DMS79 (cell line): Measurements from ENCODE around the gene RNMT.
A peak's percentile ranks its signal among the peaks of the same experiment; 100 is the strongest.
"Not testable (repeated sequence)": the region's sequence is repeated elsewhere in the genome, so short reads cannot be mapped to it uniquely, and the experiment has no call there.

Experiments used
- DNase-seq: peaks from one replicate; lab custom pipeline; 2025; lab: John Stamatoyannopoulos, UW

The RNMT gene

DNA sequence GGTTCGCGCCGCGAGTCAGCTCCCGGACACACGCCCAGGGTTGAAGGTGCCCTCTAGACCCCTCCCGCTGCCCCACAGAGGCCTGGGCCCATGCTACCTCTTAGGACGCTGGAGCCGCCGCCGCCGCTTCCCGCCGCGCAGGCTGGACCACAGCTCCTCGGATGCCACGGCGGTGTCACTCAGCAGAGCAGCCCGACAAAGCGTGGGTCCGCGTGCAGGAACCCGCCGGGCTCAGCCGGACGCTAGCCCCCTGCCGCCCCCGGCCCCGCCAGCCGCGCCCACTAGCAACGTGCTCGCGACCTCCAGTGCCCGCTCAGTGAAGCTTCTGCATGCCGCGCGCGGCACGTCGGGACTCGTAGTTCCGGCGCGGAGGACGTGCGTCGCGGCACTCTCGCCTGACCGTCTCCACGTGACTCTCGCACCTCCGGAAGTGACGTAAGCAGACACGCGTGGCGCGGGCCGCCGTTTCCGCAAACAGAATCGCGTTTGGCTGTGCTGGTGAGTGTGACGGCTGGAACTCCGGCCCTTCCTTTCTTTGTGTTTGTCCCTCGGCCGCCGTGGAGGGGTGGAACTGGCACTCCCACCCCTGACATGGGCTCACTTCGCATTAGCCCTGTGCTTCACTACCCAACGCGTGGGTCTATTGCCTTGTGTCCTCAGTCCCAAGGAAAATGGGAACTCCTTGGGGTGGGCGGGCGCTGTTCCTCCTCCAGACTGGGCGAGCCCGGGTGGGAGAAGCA lies at the start of gene RNMT, which contains the start of gene FAM210A:
Gene RNMT, plus strand, starts transcription at position 442 of the 740 bp plus-strand sequence. CDS start 4,845 bp downstream, outside the sequence.
Gene FAM210A, minus strand, starts transcription at position 327 of the 740 bp plus-strand sequence. CDS start 44,481 bp downstream, outside the sequence.
- peak; percentile 87 for DNase-seq

DNA sequence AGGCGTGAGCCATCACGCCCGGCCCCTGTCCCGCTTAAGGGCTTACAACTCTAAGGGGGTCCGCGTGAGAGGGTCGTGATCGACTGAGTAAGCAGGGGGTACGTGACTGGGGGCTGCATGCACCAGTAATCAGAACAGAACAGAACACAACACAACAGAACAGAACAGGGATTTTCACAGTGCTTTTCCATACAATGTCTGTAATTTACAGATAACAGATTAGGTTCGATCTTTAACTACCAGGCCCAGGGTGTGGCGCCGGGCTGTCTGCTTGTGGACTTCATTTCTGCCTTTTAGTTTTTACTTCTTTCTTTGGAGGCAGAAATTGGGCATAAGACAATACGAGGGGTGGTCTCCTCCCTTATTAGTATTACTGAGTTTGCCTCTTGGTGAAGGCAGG lies 49.1 kb upstream of the RNMT start:
- not testable (repeated sequence) for DNase-seq

DNA sequence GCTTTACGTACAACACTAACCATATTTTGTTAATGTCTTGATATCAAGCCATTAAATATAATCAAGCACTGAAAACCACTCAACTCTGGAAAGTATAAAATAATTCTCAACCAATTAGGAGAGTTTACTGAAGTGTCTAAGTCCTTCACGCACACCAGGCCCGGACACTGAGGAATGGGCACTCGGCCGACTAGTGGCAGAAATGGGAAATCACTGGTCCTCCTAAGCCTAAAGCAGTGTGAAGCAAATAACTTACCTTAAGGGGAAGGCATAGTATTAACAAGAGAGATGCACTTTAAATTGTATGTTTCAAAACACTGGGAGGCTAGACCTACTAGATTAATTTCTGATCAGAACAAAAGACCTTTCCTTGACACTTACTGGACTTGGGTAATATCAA lies 45.9 kb upstream of the RNMT start:
- no peak for DNase-seq

DNA sequence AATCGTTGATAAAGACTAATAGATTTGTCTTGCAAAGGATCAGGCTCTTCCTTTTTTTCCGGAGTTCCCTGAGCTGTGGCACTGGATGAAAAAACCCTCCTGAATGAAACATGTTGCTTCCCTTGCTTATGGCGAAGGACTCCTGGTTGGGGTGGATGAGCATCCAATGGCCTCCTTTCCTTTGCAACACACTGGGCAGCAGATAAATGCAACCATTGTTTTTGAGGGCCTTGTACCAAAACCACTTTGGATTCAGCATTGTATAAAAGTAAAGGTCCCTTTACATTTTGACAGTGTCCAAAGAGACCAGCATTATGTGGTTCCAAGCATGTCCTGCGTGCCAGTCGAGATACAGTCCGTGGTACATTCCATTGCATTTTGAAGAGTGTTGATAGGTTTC lies 44.8 kb upstream of the RNMT start:
- DNase-seq, result no peak

DNA sequence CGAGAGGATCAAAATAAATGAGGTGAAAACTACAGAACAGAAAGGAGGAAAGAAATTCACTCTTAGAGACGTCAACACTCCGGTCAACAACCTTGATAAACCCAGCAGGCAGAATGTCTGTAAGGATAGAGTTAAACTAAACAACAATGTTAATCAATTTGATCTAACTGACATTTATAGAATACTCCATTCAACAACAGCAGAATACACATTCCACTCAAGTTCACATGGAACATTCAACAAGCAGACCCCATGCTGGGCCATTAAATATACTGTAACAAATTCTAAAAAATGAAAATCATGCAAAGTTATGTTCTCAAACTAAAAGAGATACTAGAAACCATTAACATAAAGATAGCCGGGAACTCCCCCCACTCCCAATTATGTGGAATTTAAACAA lies 41.9 kb upstream of the RNMT start:
- no peak for DNase-seq

DNA sequence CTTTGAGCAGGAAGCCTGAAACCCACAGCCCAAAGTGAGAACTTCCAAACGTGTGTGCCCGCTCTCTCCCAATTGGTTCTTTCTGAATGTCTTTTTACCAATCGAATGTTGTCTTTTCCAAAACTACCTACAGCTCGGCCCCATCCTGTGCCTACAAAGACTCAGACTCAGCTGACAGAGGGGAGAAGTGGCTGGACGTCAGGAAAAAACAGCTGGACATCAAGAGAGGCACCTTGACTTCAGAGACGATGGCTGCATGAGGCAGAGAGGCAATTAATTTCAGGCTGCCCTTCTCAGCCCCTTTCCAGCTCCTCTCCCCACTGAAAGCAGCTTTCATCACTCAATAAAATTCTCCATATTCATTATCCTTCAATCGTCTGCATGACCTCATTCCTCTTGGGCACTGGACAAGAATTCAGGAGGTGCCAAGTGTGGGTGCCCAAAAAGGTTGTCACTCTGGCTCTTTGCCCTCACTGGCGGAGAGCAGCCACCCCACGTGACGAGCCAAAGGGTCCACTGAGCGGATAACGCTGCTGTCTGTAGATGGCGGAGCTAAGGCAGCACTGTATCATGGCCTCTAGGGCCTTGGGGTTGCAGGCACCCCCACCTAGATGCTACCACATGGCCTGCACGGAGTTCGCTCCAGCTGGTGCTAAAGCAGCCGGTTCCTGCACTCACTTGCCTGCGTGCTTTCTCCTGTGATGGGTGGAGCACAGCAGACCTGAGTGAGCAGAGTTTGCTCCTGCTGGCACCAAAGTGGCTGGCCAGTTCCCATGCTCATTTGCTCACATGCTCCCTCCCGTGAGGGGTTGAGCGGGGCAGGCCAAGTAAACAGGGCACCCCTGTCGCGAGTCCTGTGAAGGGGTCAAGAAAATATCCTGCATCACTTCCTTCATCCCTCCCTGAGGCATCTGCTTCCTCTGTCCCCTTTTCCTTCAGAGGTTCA lies 38.0 kb upstream of the RNMT start:
- DNase-seq, result no peak

DNA sequence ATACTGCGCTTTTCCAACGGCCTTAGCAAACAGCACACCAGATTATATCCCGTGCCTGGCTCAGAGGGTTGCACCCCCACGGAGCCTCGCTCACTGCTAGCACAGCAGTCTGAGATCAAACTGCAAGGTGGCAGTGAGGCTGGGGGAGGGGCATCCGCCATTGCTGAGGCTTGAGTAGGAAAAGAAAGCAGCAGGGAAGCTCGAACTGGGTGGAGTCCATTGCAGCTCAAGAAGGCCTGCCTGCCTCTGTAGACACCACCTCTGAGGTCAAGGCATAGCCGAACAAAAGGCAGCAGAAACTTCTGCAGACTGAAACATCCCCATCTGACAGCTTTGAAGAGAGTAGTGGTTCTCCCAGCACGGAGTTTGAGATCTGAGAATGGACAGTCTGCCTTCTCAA lies 36.4 kb upstream of the RNMT start:
- DNase-seq, result not testable (repeated sequence)

DNA sequence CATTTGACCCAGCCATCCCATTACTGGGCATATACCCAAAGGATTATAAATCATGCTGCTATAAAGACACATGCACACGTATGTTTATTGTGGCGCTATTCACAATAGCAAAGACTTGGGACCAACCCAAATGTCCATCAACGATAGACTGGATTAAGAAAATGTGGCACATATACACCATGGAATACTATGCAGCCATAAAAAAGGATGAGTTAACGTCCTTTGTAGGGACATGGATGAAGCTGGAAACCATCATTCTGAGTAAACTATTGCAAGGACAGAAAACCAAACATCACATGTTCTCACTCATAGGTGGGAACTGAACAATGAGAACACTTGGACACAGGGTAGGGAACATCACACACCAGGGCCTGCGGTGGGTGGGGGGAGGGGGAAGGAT lies 31.1 kb upstream of the RNMT start:
- not testable (repeated sequence) for DNase-seq

DNA sequence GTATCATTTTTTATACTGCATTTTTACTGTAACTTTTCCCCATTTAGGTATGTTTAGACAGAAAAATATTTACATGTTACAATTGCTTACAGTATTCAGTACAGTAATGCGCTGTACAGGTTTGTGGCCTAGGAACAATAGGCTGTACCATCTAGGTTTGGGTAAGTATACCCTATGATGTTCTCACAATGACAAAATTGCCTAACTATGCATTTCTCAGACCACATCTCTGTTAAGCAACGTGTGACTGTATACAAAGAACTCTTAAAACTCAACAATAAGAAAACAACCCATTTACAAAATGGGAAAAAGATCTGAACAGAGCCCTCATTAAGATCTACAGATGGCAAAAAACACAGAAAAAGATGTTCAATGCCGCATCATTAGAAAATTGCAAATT lies 29.5 kb upstream of the RNMT start:
- DNase-seq, result no peak

DNA sequence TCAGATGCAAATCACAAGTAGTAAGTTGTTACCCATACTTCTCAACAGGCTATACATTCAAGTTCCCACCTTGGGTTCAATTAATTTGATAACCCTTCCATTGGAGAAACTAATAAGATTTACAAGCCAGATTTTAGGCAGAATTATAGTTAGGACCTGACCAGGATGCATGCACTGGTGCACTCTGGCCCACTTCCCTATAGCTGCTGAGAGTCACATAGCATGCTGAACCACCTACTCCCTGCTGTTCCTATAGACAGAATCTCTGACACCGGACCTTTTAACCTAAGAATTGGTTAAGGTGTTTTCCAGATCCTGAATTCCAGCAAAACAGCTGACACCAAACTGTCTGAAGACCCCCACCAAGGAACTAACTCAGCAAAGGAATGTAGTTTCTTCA lies 26.3 kb upstream of the RNMT start:
- no peak for DNase-seq

DNA sequence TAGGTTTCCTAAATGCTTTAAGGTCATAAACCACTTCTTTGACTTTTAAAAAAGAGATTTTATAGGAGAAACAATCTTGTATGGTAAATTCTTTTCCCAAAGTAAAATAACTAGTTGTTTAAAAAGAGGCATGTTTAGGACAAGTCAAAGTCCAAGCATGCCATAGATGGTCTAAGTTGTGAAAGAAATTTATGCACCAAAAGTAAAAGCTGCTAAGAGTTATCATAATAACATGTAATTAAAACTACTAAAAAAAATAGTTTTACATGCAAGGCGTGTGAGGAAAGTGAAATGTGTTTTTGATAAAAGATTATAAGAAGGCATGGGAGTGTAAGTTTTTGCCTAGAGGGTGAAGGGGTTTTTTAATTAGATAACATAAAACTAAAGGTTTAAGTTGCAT lies 22.6 kb upstream of the RNMT start:
- DNase-seq, result no peak

DNA sequence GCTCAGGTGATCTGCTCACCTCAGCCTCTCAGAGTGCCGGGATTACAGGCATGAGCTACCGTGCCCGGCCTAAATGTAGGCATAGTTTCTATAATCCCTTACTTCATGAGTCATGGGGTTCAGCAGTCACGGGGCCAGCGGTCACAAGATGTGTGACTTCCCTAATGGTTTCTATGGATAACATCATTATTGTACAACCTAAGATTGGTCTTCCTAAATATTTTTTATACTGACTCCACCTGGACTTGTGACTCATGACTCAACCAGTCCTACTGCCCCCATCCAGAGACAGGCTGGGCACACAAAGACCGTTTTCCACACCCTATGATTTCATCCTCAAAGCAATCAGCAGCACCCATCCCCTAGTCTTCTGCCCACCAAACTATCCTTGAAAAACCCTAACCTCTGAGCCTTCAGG lies 16.1 kb upstream of the RNMT start:
- DNase-seq, result no peak

DNA sequence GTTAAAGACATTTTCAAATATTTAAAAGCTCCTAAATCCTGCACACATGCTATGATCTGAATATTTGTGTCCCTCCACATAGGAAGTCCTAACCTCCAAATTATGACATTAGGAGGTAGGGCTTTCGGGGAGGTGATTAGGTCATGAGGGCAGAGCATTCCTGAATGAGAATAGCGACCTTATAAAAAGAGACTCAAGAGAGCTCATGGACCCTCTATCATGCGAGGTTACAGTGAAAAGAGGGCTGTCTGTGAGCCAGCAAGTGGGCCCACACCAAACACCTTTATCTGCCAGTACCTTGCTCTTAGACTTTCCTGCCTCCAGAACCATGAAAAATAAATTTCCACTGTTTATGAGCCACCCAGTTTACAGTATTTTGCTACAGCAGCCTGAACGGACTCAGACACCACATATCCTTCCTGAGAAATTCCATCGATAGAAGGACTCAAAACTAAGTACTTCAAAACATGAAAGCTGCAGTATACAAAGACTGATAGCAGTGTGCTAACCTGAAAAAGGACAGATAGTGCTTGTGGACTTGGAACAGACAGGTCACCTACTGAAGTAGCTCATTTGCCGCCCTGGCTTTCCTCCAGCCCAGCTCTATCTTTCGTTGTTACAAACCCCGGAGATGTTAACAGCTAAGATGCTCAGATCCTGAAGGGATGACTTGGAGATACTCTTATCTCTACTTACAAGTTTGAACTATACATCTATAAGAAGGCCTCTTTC lies 13.9 kb upstream of the RNMT start:
- no peak for DNase-seq

DNA sequence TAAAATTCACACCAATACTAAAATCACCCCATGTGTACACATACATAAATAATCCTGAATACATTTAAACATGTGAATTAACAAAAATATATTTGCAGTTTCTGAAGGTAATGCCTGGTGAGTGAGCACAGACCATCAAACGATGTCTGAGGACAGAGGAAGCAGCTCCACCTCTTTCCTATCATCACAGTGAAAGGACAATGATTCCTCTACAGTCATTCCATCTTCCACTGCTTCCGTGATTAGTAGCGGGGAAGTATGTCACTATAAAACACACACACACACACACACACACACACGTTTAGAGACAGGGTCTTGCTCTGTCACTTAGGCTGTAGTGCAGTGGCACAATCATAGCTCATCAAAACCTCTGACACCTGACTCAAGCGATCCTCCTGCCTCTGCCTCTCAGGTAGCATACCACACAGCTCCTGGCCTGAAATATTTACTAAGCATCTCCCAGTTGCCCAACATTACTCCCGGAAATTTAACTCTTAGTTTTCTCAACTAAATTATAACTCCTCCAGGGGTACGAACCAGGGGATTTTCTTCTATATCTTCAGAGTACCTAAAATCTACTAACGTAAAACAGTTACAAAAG lies 12.9 kb upstream of the RNMT start:
- DNase-seq, result no peak

DNA sequence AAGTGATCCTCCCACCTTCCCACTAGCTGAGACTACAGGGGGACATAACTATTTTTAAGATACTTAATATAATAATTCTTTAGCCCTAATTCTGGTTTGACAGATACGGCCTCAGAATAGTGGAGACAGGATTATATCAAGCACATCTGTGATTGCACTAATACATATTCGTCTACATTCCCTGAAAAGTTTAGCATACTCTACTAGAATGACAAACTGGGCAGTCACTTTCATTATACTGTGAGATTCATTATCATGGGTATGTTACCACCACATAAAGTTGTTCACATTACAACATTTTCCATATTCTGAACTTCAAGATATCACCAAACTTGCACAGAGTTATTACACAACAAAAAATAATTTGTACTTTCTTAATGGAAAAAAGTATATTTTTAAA lies 11.1 kb upstream of the RNMT start:
- DNase-seq, result no peak

DNA sequence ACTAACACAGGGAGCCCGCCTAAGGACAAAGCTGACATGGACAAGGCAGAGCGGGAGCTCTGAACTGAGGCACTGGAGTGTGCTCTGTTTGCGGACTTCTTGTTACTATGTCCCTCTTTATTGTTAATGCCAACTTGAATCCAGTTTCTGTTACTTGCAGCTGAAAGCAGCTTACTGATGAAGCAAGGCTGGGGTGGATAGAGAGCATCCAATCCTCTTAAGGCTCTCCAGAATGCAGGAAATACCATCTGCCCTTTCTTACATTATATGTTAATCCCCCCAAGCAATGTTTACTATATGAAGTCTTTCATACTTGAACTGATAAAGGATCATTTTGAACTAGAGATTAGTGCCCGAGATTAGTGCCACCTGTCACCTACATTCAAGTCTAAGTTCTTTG lies 9.6 kb upstream of the RNMT start:
- DNase-seq, result no peak

DNA sequence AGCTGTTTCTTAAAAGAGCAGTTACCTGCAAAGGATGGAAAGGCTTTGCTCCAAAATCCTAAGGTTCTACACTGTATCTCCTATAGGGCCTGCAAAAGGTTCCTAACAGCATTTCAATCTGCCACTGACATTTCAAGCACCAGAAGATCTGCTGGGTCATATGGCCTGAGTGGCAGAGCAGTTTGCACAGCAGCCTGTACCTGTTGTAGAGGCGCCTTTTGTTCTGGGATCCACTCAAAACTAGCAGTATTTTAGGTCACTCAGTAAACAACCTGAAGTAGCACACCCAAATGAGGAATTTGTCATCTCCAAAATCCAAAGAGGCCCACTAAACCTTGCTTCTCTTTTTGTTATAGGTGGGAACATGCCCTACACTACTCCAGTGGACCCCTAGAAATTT lies 6.3 kb upstream of the RNMT start:
- no peak for DNase-seq

DNA sequence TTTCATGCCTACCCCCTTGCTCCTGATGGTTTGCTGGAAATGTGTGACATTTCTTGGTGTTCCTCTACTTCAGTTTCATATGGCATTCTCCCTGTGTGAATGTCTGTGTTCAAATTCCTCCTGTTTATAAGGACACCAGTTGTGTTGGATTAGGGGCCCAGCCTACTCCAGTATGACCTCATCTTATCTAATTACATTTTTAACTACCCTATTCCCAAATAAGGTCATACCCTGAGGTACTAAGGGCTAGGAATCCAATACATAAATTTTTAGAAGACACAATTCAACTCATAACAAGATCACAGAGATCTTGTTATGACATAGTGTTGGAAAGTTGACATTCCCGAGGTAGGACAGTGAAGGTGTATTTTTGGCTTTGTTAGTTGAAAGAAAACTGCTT lies 5.6 kb upstream of the RNMT start:
- no peak for DNase-seq

DNA sequence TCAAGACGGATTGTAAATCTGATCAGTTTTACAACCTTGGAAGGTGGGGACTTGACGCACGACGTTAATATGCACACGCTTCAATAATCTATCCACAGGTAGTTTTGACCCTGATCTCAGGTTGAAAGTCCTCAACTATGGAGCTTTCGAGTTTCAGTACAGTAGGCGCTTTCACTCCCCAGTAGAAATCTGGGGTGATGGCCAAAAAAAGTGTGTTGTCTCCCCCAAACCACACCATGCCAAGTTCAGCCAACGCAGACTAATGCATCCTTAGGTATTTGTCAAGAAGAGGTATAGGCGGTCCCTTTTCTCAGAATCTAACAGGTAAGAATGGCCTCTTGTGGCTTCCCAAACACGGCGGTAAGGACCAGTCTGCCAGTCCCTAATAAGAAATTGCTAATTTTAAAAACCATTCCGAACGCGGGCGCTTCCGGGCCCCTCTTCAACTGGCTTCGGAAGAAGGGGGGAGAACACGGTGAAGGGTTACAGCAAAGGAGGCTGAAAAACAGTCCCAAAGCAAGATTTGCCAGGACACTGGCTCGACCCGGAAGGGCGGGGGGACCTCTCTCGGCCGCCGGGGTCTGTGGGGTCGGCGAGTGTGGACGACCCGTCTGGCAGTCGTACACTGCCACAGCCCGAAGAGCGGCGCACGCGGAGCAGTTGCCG lies 774 bp upstream of the RNMT start:
- DNase-seq, result no peak

DNA sequence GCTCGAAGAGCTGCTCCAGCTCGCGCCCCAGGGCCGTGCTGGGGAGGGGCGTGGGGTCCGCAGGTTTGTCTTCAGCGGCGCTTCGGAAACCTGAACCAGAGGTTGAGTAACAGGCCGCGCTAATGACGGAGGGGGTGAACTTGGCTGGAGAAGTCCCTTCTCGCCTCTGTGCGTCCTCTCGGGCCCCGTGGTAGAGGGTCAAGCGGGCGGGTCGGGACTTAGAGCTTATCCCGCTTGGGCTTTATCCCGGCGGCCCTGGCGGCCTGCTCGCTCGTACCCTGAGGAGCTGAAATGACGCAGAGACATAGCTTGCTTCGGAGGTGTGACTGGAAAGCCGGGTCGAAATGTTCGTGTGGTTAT lies 479 bp downstream of the RNMT start:
- no peak for DNase-seq

DNA sequence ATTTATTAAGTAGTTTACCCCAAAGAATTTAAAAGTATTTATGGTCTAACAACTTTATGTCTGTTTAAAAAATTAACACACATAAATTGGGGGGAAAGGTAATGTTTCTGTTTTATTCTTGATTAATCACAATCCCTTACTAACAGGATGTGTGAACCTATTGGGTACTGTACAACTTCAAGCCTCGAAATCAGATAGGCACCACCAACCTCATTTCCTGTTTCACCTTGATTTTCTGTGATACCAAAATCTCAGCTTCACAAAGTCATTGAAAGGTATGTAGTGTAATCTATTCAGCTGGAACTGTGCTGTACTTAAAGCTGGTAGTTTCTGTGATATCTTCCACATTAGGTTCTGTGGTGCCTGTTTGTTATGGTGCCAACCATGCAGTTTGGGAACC lies 4.0 kb downstream of the RNMT start:
- DNase-seq, result no peak

DNA sequence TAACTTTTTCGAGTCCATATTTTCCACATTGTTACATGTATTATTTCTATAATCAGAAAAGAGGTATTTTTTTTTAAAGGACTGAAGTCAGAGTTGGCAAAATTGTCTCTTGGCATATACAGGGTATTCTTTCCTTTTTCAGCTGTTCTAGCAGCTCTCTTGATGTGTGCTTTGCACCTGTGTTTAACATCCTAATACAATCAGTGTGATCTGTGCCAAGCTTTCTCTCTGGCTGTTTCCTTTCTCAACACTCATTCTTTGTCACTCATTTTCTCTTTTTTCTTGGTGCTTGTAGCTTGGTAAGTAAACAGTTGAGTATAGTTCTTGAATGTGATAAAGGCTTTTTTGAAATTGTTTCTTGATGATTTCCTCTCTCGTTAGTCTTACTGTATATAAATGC lies 9.2 kb downstream of the RNMT start:
- no peak for DNase-seq
